WTC11 (cell line): ENCODE measurements around the gene F8A3.

Source experiments
- CREB1 ChIP-seq: sonication (generic); formaldehyde crosslinking; IDR thresholded peaks from 2 replicates; pipeline ENCODE4 v1.8.0; 2023; ENCODE audit warnings: mild to moderate bottlenecking, missing genetic modification reagents
- SMAD3 ChIP-seq: sonication (generic); formaldehyde crosslinking; IDR thresholded peaks from 2 replicates; pipeline ENCODE4 v1.8.0; 2022; ENCODE audit warnings: missing genetic modification reagents, mild to moderate bottlenecking, borderline replicate concordance
- ZBTB21 ChIP-seq: sonication (generic); formaldehyde crosslinking; IDR thresholded peaks from 2 replicates; pipeline ENCODE4 v1.8.1; 2023; ENCODE audit warnings: mild to moderate bottlenecking, missing genetic modification reagents, borderline replicate concordance
- ZNF121 ChIP-seq: sonication (generic); formaldehyde crosslinking; IDR thresholded peaks from 2 replicates; pipeline ENCODE4 v1.8.0; 2023; ENCODE audit warnings: missing genetic modification reagents
- ZNF671 ChIP-seq: fragments of 250-450 bp; sonication (Bioruptor Pico); IDR thresholded peaks from 2 replicates; pipeline ENCODE4 v1.8.0; 2021; ENCODE audit warnings: mild to moderate bottlenecking
- TF ChIP-seq, protein P1 (sequence below): fragments of 250-450 bp; sonication (Bioruptor Pico); IDR thresholded peaks from 2 replicates; pipeline ENCODE4 v1.9.0; 2021; ENCODE audit warnings: mild to moderate bottlenecking, borderline replicate concordance
- TF ChIP-seq, protein P2 (sequence below): fragments of 200-600 bp; IDR thresholded peaks from 2 replicates; pipeline ENCODE4 v1.8.0; 2022; ENCODE audit warnings: antibody characterized with exemption
- TF ChIP-seq, protein P3 (sequence below): sonication (generic); formaldehyde crosslinking; IDR thresholded peaks from 2 replicates; pipeline ENCODE4 v1.8.1; 2023; ENCODE audit warnings: mild to moderate bottlenecking, missing genetic modification reagents
- TF ChIP-seq, protein P4 (sequence below): sonication (generic); formaldehyde crosslinking; IDR thresholded peaks from 2 replicates; pipeline ENCODE4 v1.8.1; 2023; ENCODE audit warnings: mild to moderate bottlenecking, missing genetic modification reagents
- TF ChIP-seq, protein P5 (sequence below): sonication (generic); formaldehyde crosslinking; IDR thresholded peaks from 2 replicates; pipeline ENCODE4 v1.8.1; 2022; ENCODE audit warnings: low read depth, mild to moderate bottlenecking, moderate library complexity, missing genetic modification reagents, borderline replicate concordance
- TF ChIP-seq, protein P6 (sequence below): sonication (generic); formaldehyde crosslinking; IDR thresholded peaks from 2 replicates; pipeline ENCODE4 v1.8.0; 2022; ENCODE audit warnings: mild to moderate bottlenecking, missing genetic modification reagents
- TF ChIP-seq, protein P7 (sequence below): sonication (generic); formaldehyde crosslinking; IDR thresholded peaks from 2 replicates; pipeline ENCODE4 v1.8.1; 2023; ENCODE audit warnings: mild to moderate bottlenecking, missing genetic modification reagents, moderate library complexity
- TF ChIP-seq, protein P8 (sequence below): sonication (generic); formaldehyde crosslinking; IDR thresholded peaks from 2 replicates; pipeline ENCODE4 v1.8.0; 2022; ENCODE audit warnings: mild to moderate bottlenecking, missing genetic modification reagents

DNA sequence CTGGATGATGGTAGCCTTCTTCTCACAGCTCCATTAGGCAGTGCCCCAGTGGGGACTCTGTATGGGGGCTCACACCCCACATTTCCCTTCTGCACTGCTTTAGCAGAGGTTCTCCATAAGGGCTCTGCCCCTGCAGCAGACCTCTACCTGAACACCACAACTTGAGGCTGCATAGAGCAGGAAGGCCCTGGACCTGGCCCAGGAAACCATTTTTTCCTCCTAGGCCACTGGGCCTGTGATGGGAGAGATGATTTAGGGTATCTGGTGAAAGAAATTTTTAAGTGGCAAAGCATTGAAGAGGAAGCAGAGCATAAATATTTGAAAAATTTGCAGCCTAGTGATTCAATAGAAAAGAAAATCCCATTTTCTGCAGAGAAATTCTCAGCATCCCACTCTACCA, 17.3 kb downstream of the F8A3 start:
- TF ChIP-seq, protein P1, sequence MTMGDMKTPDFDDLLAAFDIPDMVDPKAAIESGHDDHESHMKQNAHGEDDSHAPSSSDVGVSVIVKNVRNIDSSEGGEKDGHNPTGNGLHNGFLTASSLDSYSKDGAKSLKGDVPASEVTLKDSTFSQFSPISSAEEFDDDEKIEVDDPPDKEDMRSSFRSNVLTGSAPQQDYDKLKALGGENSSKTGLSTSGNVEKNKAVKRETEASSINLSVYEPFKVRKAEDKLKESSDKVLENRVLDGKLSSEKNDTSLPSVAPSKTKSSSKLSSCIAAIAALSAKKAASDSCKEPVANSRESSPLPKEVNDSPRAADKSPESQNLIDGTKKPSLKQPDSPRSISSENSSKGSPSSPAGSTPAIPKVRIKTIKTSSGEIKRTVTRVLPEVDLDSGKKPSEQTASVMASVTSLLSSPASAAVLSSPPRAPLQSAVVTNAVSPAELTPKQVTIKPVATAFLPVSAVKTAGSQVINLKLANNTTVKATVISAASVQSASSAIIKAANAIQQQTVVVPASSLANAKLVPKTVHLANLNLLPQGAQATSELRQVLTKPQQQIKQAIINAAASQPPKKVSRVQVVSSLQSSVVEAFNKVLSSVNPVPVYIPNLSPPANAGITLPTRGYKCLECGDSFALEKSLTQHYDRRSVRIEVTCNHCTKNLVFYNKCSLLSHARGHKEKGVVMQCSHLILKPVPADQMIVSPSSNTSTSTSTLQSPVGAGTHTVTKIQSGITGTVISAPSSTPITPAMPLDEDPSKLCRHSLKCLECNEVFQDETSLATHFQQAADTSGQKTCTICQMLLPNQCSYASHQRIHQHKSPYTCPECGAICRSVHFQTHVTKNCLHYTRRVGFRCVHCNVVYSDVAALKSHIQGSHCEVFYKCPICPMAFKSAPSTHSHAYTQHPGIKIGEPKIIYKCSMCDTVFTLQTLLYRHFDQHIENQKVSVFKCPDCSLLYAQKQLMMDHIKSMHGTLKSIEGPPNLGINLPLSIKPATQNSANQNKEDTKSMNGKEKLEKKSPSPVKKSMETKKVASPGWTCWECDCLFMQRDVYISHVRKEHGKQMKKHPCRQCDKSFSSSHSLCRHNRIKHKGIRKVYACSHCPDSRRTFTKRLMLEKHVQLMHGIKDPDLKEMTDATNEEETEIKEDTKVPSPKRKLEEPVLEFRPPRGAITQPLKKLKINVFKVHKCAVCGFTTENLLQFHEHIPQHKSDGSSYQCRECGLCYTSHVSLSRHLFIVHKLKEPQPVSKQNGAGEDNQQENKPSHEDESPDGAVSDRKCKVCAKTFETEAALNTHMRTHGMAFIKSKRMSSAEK = no peak
- TF ChIP-seq, protein P2, sequence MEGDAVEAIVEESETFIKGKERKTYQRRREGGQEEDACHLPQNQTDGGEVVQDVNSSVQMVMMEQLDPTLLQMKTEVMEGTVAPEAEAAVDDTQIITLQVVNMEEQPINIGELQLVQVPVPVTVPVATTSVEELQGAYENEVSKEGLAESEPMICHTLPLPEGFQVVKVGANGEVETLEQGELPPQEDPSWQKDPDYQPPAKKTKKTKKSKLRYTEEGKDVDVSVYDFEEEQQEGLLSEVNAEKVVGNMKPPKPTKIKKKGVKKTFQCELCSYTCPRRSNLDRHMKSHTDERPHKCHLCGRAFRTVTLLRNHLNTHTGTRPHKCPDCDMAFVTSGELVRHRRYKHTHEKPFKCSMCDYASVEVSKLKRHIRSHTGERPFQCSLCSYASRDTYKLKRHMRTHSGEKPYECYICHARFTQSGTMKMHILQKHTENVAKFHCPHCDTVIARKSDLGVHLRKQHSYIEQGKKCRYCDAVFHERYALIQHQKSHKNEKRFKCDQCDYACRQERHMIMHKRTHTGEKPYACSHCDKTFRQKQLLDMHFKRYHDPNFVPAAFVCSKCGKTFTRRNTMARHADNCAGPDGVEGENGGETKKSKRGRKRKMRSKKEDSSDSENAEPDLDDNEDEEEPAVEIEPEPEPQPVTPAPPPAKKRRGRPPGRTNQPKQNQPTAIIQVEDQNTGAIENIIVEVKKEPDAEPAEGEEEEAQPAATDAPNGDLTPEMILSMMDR = no peak
- TF ChIP-seq ZNF671 (CRISPR knock-in tag) (no peak), ZBTB21 (CRISPR knock-in tag) (no peak), SMAD3 (CRISPR knock-in tag) (no peak), ZNF121 (CRISPR knock-in tag) (no peak), CREB1 (no peak)
- TF ChIP-seq, protein P3, sequence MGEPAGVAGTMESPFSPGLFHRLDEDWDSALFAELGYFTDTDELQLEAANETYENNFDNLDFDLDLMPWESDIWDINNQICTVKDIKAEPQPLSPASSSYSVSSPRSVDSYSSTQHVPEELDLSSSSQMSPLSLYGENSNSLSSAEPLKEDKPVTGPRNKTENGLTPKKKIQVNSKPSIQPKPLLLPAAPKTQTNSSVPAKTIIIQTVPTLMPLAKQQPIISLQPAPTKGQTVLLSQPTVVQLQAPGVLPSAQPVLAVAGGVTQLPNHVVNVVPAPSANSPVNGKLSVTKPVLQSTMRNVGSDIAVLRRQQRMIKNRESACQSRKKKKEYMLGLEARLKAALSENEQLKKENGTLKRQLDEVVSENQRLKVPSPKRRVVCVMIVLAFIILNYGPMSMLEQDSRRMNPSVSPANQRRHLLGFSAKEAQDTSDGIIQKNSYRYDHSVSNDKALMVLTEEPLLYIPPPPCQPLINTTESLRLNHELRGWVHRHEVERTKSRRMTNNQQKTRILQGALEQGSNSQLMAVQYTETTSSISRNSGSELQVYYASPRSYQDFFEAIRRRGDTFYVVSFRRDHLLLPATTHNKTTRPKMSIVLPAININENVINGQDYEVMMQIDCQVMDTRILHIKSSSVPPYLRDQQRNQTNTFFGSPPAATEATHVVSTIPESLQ (CRISPR knock-in tag) = no peak
- TF ChIP-seq, protein P4, sequence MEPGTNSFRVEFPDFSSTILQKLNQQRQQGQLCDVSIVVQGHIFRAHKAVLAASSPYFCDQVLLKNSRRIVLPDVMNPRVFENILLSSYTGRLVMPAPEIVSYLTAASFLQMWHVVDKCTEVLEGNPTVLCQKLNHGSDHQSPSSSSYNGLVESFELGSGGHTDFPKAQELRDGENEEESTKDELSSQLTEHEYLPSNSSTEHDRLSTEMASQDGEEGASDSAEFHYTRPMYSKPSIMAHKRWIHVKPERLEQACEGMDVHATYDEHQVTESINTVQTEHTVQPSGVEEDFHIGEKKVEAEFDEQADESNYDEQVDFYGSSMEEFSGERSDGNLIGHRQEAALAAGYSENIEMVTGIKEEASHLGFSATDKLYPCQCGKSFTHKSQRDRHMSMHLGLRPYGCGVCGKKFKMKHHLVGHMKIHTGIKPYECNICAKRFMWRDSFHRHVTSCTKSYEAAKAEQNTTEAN (CRISPR knock-in tag) = no peak
- TF ChIP-seq, protein P5, sequence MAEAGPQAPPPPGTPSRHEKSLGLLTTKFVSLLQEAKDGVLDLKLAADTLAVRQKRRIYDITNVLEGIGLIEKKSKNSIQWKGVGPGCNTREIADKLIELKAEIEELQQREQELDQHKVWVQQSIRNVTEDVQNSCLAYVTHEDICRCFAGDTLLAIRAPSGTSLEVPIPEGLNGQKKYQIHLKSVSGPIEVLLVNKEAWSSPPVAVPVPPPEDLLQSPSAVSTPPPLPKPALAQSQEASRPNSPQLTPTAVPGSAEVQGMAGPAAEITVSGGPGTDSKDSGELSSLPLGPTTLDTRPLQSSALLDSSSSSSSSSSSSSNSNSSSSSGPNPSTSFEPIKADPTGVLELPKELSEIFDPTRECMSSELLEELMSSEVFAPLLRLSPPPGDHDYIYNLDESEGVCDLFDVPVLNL (CRISPR knock-in tag) = no peak
- TF ChIP-seq, protein P6, sequence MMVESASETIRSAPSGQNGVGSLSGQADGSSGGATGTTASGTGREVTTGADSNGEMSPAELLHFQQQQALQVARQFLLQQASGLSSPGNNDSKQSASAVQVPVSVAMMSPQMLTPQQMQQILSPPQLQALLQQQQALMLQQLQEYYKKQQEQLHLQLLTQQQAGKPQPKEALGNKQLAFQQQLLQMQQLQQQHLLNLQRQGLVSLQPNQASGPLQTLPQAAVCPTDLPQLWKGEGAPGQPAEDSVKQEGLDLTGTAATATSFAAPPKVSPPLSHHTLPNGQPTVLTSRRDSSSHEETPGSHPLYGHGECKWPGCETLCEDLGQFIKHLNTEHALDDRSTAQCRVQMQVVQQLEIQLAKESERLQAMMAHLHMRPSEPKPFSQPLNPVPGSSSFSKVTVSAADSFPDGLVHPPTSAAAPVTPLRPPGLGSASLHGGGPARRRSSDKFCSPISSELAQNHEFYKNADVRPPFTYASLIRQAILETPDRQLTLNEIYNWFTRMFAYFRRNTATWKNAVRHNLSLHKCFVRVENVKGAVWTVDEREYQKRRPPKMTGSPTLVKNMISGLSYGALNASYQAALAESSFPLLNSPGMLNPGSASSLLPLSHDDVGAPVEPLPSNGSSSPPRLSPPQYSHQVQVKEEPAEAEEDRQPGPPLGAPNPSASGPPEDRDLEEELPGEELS (CRISPR knock-in tag) = no peak
- TF ChIP-seq, protein P7, sequence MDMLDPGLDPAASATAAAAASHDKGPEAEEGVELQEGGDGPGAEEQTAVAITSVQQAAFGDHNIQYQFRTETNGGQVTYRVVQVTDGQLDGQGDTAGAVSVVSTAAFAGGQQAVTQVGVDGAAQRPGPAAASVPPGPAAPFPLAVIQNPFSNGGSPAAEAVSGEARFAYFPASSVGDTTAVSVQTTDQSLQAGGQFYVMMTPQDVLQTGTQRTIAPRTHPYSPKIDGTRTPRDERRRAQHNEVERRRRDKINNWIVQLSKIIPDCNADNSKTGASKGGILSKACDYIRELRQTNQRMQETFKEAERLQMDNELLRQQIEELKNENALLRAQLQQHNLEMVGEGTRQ = no peak
- TF ChIP-seq, protein P8, sequence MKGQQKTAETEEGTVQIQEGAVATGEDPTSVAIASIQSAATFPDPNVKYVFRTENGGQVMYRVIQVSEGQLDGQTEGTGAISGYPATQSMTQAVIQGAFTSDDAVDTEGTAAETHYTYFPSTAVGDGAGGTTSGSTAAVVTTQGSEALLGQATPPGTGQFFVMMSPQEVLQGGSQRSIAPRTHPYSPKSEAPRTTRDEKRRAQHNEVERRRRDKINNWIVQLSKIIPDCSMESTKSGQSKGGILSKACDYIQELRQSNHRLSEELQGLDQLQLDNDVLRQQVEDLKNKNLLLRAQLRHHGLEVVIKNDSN (CRISPR knock-in tag) = no peak
